ENCODE results near the gene JMJD8.

DNA sequence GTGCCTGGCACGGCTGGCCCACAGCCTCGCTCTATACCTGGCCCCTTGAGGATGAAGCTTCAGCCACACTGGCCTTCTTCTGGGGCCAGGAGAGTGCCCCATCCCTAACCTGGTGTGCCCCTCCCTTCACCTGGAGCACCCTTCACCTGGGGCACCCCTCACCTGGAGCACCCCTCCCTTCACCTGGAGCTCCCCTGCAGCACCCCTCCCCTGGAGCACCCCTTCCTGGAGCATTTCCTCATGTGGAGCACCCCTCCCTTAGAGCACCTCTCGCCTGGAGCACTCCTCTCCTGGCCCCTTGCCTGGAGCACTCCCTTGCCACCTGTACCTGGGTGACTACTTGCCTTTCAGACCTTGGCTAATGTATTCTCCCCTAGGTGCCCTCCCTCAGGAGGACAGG, 23.9 kb upstream of the JMJD8 start:
- TF ChIP-seq, protein P1, sequence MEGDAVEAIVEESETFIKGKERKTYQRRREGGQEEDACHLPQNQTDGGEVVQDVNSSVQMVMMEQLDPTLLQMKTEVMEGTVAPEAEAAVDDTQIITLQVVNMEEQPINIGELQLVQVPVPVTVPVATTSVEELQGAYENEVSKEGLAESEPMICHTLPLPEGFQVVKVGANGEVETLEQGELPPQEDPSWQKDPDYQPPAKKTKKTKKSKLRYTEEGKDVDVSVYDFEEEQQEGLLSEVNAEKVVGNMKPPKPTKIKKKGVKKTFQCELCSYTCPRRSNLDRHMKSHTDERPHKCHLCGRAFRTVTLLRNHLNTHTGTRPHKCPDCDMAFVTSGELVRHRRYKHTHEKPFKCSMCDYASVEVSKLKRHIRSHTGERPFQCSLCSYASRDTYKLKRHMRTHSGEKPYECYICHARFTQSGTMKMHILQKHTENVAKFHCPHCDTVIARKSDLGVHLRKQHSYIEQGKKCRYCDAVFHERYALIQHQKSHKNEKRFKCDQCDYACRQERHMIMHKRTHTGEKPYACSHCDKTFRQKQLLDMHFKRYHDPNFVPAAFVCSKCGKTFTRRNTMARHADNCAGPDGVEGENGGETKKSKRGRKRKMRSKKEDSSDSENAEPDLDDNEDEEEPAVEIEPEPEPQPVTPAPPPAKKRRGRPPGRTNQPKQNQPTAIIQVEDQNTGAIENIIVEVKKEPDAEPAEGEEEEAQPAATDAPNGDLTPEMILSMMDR (IDR thresholded peaks at IDR 0.05) = no peak
- no peak for TF ChIP-seq POLR2A (IDR thresholded peaks at IDR 0.05)
- no peak for TF ChIP-seq EP300 (IDR thresholded peaks at IDR 0.05; ENCODE audit: low read depth)

Data from transverse colon (tissue), 3 donors.